Measurements from ENCODE around the gene OSR1.
"Not testable (repeated sequence)": the region's sequence is repeated elsewhere in the genome, so short reads cannot be mapped to it uniquely, and the experiment has no call there.

The OSR1 gene

GRCh38 chr2:19331450-19331849 lies 27.0 kb downstream of the OSR1 start:
- DNase-seq (ENCODE audit: low read depth): no peak

GRCh38 chr2:19330436-19330835 lies 28.0 kb downstream of the OSR1 start:
- DNase-seq (ENCODE audit: low read depth): no peak

GRCh38 chr2:19329445-19329844 lies 29.0 kb downstream of the OSR1 start:
- DNase-seq (ENCODE audit: low read depth): no peak

- DNase-seq (ENCODE audit: low read depth): no peak
Observed at GRCh38 chr2:19327496-19327895, 30.9 kb downstream of the OSR1 start.

- no peak for DNase-seq (ENCODE audit: low read depth)
Observed at GRCh38 chr2:19321946-19322345, 36.5 kb downstream of the OSR1 start.

- DNase-seq (ENCODE audit: low read depth): no peak
Observed at GRCh38 chr2:19320813-19321212, 37.6 kb downstream of the OSR1 start.

GRCh38 chr2:19319698-19320097 lies 38.7 kb downstream of the OSR1 start:
- no peak for DNase-seq (ENCODE audit: low read depth)

- DNase-seq (ENCODE audit: low read depth): no peak
Observed at GRCh38 chr2:19319064-19319463, 39.4 kb downstream of the OSR1 start.

- DNase-seq (ENCODE audit: low read depth): no peak
Observed at GRCh38 chr2:19313553-19313952, 44.9 kb downstream of the OSR1 start.

- no peak for DNase-seq (ENCODE audit: low read depth)
Observed at GRCh38 chr2:19312949-19313348, 45.5 kb downstream of the OSR1 start.

- DNase-seq (ENCODE audit: low read depth): not testable (repeated sequence)
Observed at GRCh38 chr2:19306065-19306464, 52.4 kb downstream of the OSR1 start.

- not testable (repeated sequence) for DNase-seq (ENCODE audit: low read depth)
Observed at GRCh38 chr2:19305400-19306055, 52.9 kb downstream of the OSR1 start.

GRCh38 chr2:19301706-19302105 lies 56.7 kb downstream of the OSR1 start:
- DNase-seq (ENCODE audit: low read depth): no peak
